Neural progenitor cell (in vitro differentiated cells): ENCODE data around the gene ACOXL. TPM values are rescaled to one million over a fixed set of nuclear protein-coding genes. Genes with fewer than 3 reads are reported as not detected.

ENCODE experiments used
- DNase-seq: peaks from one replicate; pipeline ENCODE4 v3.0.0-alpha.2; 2016; ENCODE audit warnings: low spot score
- H2AFZ ChIP-seq: fragments of 200-600 bp; sonication (generic); replicated peaks from 2 replicates; pipeline ENCODE4 v1.6.1; 2016; ENCODE audit warnings: antibody characterized with exemption
- H3F3A ChIP-seq: fragments of 200-600 bp; sonication (generic); 2 replicates; pipeline ENCODE4 v1.6.1; 2016; ENCODE audit warnings: antibody characterized with exemption, low read depth
- H3K27ac ChIP-seq: fragments of 200-600 bp; sonication (generic); 2 replicates; pipeline ENCODE4 v1.5.1; 2016; ENCODE audit warnings: mild to moderate bottlenecking
- H3K27me3 ChIP-seq: fragments of 200-600 bp; sonication (generic); 2 replicates; pipeline ENCODE4 v1.6.1; 2016; ENCODE audit warnings: mild to moderate bottlenecking, moderate library complexity
- H3K36me3 ChIP-seq: fragments of 200-600 bp; sonication (generic); 2 replicates; pipeline ENCODE4 v1.5.1; 2016
- H3K4me1 ChIP-seq: fragments of 200-600 bp; sonication (generic); 2 replicates; pipeline ENCODE4 v1.6.1; 2016; ENCODE audit warnings: mixed run types
- H3K4me2 ChIP-seq: fragments of 200-600 bp; sonication (generic); 2 replicates; pipeline ENCODE4 v1.6.1; 2016
- H3K4me3 ChIP-seq: fragments of 200-600 bp; sonication (generic); 2 replicates; pipeline ENCODE4 v1.5.1; 2016
- H3K79me2 ChIP-seq: fragments of 200-600 bp; sonication (generic); 2 replicates; pipeline ENCODE4 v1.6.1; 2016; ENCODE audit warnings: low read depth
- H3K9ac ChIP-seq: fragments of 200-600 bp; sonication (generic); 2 replicates; pipeline ENCODE4 v1.6.1; 2016
- H3K9me3 ChIP-seq: fragments of 200-600 bp; sonication (generic); 2 replicates; pipeline ENCODE4 v1.5.1; 2016; ENCODE audit warnings: low read depth
- H4K20me1 ChIP-seq: fragments of 200-600 bp; sonication (generic); 2 replicates; pipeline ENCODE4 v1.6.1; 2016; ENCODE audit warnings: low read depth
- H3K27ac Mint-ChIP-seq: 3 replicates; pipeline ENCODE4 v1.8.0; 2021; ENCODE audit warnings: mixed read lengths
- H3K27me3 Mint-ChIP-seq: 2 replicates; pipeline ENCODE4 v1.8.0; 2022; ENCODE audit warnings: low read depth, mild to moderate bottlenecking, inconsistent platforms, moderate library complexity, mixed read lengths; ENCODE audit not compliant: insufficient read depth
- H3K36me3 Mint-ChIP-seq: 3 replicates; pipeline ENCODE4 v1.8.0; 2021; ENCODE audit warnings: mixed read lengths
- H3K4me1 Mint-ChIP-seq: 3 replicates; pipeline ENCODE4 v1.8.0; 2021; ENCODE audit warnings: mixed read lengths
- H3K4me3 Mint-ChIP-seq: 3 replicates; pipeline ENCODE4 v1.8.0; 2021; ENCODE audit warnings: mild to moderate bottlenecking, moderate library complexity, mixed read lengths
- H3K9me3 Mint-ChIP-seq: 3 replicates; pipeline ENCODE4 v1.8.0; 2020; ENCODE audit warnings: mixed read lengths
- EZH2 ChIP-seq: fragments of 200-600 bp; sonication (generic); IDR thresholded peaks from 2 replicates; pipeline ENCODE4 v1.6.1; 2017; ENCODE audit warnings: antibody characterized with exemption, mild to moderate bottlenecking, moderate library complexity
- EZH2phosphoT487 ChIP-seq: fragments of 200-600 bp; sonication (generic); IDR thresholded peaks from 2 replicates; pipeline ENCODE4 v1.6.1; 2017; ENCODE audit warnings: antibody characterized with exemption
- total RNA-seq: library from RNA; depleted of rRNA; stranded (reverse); fragments of >200 nt; gene quantifications from 2 replicates; pipeline ENCODE4 v1.2.3, GENCODE V29; 2015; ENCODE audit warnings: low replicate concordance
- TF ChIP-seq, protein P1 (sequence below): fragments of 200-600 bp; sonication (generic); IDR thresholded peaks from 2 replicates; pipeline ENCODE4 v1.5.1; 2017; ENCODE audit warnings: antibody characterized with exemption, mild to moderate bottlenecking

ACOXL gene
- total RNA-seq, 1 donor from 2014 or later = 2.9 TPM

DNA sequence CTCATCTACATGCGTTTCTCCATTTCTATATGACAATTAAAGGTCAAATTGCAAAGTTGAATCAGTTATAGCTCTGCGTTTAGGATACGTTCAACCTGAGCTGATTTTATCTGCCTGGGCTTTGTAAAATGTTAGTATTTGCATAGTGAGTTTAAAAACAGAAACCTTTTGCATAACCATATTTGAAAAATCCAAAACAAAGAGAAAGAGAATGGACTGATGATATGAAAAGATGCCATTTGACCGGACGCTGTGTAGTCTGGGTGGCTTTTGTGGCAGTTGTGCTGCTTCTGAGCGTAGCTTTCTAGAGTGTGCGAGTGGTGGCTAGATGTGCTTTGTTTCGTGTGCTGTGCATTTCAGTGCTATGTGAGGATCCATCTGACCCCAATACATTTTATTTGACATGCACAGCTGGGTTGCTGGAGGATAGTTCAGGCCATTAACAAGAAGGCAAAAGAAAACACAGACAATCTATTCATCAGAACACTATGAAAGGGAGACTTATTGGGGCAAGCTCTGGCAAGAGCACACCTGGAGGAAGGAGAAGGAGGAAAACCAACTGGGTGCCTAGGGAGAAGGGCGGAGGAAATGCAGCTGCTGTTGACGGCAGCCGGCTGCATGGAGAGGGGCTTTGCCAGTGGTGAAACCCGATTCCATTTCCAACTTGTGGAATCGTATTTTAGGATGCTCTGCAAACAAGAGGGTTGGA is 126.8 kb downstream of the ACOXL start:
- H3K4me3 Mint-ChIP-seq = peak overlapping the region; percentile 0
- Histone ChIP-seq H3F3A (peaks cover 25% of the 10 kb centered on the region), H3K4me2 (peak overlapping the region; percentile 34), H3K4me3 (no peak overlapping the region), H3K36me3 (no peaks in the 10 kb centered on the region), H4K20me1 (peaks cover 6% of the 10 kb centered on the region), H3K9me3 (no peaks in the 10 kb centered on the region), H3K9ac (no peak overlapping the region), H2AFZ (no peak overlapping the region), H3K27me3 (no peaks in the 10 kb centered on the region), H3K4me1 (peaks cover 52% of the 10 kb centered on the region), H3K27ac (no peak overlapping the region), H3K79me2 (no peaks in the 10 kb centered on the region)
- H3K9me3 Mint-ChIP-seq = peaks cover 4% of the 10 kb centered on the region
- H3K4me1 Mint-ChIP-seq = peaks cover 41% of the 10 kb centered on the region
- no peaks in the 10 kb centered on the region for H3K36me3 Mint-ChIP-seq
- peak overlapping the region; percentile 4 for H3K27ac Mint-ChIP-seq
- TF ChIP-seq EZH2phosphoT487 = no peak
- TF ChIP-seq, protein P1, sequence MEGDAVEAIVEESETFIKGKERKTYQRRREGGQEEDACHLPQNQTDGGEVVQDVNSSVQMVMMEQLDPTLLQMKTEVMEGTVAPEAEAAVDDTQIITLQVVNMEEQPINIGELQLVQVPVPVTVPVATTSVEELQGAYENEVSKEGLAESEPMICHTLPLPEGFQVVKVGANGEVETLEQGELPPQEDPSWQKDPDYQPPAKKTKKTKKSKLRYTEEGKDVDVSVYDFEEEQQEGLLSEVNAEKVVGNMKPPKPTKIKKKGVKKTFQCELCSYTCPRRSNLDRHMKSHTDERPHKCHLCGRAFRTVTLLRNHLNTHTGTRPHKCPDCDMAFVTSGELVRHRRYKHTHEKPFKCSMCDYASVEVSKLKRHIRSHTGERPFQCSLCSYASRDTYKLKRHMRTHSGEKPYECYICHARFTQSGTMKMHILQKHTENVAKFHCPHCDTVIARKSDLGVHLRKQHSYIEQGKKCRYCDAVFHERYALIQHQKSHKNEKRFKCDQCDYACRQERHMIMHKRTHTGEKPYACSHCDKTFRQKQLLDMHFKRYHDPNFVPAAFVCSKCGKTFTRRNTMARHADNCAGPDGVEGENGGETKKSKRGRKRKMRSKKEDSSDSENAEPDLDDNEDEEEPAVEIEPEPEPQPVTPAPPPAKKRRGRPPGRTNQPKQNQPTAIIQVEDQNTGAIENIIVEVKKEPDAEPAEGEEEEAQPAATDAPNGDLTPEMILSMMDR = no peak
- TF ChIP-seq EZH2 = no peak
- peak; percentile 35 for DNase-seq
- H3K27me3 Mint-ChIP-seq = peaks cover 9% of the 10 kb centered on the region

DNA sequence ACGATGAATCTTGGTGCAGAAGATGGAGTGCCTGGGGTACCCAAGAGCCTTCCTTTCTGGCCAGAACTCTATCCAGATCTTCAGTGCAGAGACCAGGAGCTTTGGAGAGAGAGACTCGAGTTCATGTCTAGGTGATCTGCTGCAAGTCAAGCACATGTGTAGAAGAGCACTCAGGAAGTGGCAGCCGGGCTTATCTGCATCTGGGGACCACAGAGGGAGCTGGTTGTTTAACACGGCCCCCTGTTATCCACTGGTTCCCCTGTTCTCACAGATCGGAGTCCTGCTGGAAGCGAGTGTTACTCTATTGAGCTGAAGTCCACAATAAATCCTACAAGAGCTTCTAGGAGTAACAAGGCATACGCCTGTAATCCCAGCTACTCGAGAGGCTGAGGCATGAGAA is 128.3 kb downstream of the ACOXL start:
- Histone ChIP-seq H3K4me2 (no peak overlapping the region), H4K20me1 (peaks cover 6% of the 10 kb centered on the region), H2AFZ (no peak overlapping the region), H3K9me3 (no peaks in the 10 kb centered on the region), H3K9ac (no peak overlapping the region), H3F3A (peaks cover 25% of the 10 kb centered on the region), H3K4me3 (no peak overlapping the region), H3K27ac (peak overlapping the region; percentile 84), H3K79me2 (no peaks in the 10 kb centered on the region), H3K36me3 (no peaks in the 10 kb centered on the region), H3K4me1 (peaks cover 54% of the 10 kb centered on the region), H3K27me3 (no peaks in the 10 kb centered on the region)
- Mint-ChIP-seq H3K4me3 (peak overlapping the region; percentile 33), H3K36me3 (no peaks in the 10 kb centered on the region), H3K9me3 (peaks cover 4% of the 10 kb centered on the region), H3K4me1 (peaks cover 44% of the 10 kb centered on the region), H3K27ac (peak overlapping the region; percentile 76), H3K27me3 (peaks cover 10% of the 10 kb centered on the region)
- TF ChIP-seq EZH2phosphoT487 (no peak), EZH2 (no peak)
- TF ChIP-seq, protein P1 = no peak
- DNase-seq = no peak

- peaks cover 18% of the 10 kb centered on the region for H3K27me3 Mint-ChIP-seq
- peaks cover 6% of the 10 kb centered on the region for H4K20me1 ChIP-seq
- no peaks in the 10 kb centered on the region for H3K9me3 ChIP-seq
- H2AFZ ChIP-seq = no peak overlapping the region
- H3K4me1 ChIP-seq = peaks cover 65% of the 10 kb centered on the region
- H3K4me3 ChIP-seq = no peak overlapping the region
- no peaks in the 10 kb centered on the region for H3K27me3 ChIP-seq
- H3K36me3 ChIP-seq = no peaks in the 10 kb centered on the region
- H3K4me3 Mint-ChIP-seq = peak overlapping the region; percentile 14
- H3K27ac ChIP-seq = peak overlapping the region; percentile 87
- no peaks in the 10 kb centered on the region for H3K9me3 Mint-ChIP-seq
- no peaks in the 10 kb centered on the region for H3K36me3 Mint-ChIP-seq
- H3K9ac ChIP-seq = no peak overlapping the region
- peak; percentile 89 for DNase-seq
- no peaks in the 10 kb centered on the region for H3K79me2 ChIP-seq
- H3K4me1 Mint-ChIP-seq = peaks cover 51% of the 10 kb centered on the region
- TF ChIP-seq EZH2phosphoT487 = peak; percentile 91
- TF ChIP-seq, protein P1 = no peak
- H3F3A ChIP-seq = peaks cover 31% of the 10 kb centered on the region
- peak overlapping the region; percentile 55 for H3K4me2 ChIP-seq
- H3K27ac Mint-ChIP-seq = peak overlapping the region; percentile 39
Observed at GRCh38 chr2:110861616-110862260, 129.4 kb downstream of the ACOXL start.
